ENCODE results near the gene CPM. TPM values are rescaled to one million over a fixed set of nuclear protein-coding genes. Genes with fewer than 3 reads are reported as not detected.
A peak's percentile ranks its signal among the peaks of the same experiment; 100 is the strongest.

CPM gene
- total RNA-seq, 1 donor from 2014 or later, result 0.67 TPM

DNA sequence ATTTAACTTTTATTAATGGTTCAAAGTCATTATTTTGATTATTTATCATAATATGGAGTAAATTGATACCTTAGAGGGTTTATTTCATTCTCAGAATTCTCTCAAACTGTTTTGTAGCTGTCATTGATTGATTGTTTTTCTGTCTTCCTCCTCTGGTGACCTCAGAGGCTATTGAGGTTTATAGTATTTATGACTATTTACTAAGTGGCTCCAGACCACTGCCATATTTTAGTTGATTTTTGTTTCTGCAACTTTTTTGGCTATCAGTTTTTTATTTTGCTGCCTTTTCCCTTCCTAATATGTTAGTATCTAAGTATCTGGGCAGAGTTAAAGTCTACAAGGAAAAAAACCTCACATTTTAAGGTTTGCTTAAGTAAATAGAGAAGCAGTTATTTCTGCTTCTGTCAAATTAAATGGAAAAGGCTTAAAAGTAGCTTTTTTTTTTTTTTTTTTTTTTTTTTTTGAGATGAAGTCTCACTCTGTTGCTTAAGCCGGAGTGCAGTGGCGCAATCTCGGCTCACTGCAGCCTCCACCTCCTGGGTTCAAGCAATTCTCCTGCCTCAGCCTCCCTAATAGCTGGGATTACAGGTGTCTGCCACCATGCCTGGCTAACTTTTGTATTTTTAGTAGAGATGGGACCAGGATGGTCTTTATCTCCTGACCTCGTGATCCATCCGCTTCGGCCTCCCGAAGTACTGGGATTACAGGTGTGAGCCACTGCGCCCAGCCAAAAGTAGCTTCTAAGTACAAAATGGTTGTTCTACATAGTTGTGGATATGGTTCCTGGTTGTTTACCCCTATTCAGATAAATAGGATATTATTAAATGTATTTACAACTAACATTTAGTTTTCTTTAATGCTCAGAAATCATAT lies 116.8 kb downstream of the CPM start:
- TF ChIP-seq, protein P1, sequence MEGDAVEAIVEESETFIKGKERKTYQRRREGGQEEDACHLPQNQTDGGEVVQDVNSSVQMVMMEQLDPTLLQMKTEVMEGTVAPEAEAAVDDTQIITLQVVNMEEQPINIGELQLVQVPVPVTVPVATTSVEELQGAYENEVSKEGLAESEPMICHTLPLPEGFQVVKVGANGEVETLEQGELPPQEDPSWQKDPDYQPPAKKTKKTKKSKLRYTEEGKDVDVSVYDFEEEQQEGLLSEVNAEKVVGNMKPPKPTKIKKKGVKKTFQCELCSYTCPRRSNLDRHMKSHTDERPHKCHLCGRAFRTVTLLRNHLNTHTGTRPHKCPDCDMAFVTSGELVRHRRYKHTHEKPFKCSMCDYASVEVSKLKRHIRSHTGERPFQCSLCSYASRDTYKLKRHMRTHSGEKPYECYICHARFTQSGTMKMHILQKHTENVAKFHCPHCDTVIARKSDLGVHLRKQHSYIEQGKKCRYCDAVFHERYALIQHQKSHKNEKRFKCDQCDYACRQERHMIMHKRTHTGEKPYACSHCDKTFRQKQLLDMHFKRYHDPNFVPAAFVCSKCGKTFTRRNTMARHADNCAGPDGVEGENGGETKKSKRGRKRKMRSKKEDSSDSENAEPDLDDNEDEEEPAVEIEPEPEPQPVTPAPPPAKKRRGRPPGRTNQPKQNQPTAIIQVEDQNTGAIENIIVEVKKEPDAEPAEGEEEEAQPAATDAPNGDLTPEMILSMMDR (IDR thresholded peaks at IDR 0.05), result no peak
- no peak for DNase-seq (ENCODE audit: low spot score)
- H3K4me3 Mint-ChIP-seq (ENCODE audit: unreplicated experiment), result no peak overlapping the region
- H3K9me3 Mint-ChIP-seq (ENCODE audit: low read depth), result no peaks in the 10 kb centered on the region
- peaks cover 39% of the 10 kb centered on the region for H3K4me1 Mint-ChIP-seq (ENCODE audit: low read depth)
- peaks cover 33% of the 10 kb centered on the region for H3K36me3 Mint-ChIP-seq (ENCODE audit: low read depth)
- H3K27me3 Mint-ChIP-seq (ENCODE audit: low read depth), result no peaks in the 10 kb centered on the region
- no peak overlapping the region for H3K27ac Mint-ChIP-seq (ENCODE audit: unreplicated experiment)

DNA sequence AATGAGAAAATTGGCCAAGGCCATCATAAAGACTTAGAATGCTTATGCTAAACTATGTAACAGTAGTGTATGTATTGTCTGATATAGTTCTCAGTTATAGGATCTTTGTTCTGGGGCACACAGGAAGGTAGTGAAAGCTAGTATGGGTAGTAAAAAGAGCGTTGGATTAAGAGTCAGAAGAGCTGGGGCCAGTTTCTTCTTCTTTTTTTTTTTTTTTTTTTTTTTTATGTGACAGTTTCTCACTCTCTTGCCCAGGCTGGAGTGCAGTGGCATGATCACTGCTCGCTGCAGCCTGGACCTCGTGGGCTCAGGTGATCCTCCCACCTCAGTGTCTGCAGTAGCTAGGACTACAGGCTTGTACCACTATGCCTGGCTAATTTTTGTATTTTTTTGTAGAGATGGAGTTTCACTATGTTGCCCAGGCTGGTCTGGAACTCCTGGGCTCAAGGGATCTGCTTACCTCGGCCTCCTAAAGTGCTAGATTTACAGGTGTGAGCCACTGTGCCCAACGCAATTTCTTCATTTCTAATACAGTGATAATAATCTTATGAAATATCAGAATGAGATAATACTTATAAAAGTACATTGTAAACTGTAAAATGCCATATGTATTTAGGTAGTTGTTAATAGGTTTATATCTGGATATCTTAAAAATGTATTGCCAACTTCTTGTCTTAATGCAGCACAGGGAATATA lies 117.6 kb downstream of the CPM start:
- H3K4me3 Mint-ChIP-seq (ENCODE audit: unreplicated experiment), result no peak overlapping the region
- peaks cover 46% of the 10 kb centered on the region for H3K4me1 Mint-ChIP-seq (ENCODE audit: low read depth)
- no peaks in the 10 kb centered on the region for H3K27me3 Mint-ChIP-seq (ENCODE audit: low read depth)

DNA sequence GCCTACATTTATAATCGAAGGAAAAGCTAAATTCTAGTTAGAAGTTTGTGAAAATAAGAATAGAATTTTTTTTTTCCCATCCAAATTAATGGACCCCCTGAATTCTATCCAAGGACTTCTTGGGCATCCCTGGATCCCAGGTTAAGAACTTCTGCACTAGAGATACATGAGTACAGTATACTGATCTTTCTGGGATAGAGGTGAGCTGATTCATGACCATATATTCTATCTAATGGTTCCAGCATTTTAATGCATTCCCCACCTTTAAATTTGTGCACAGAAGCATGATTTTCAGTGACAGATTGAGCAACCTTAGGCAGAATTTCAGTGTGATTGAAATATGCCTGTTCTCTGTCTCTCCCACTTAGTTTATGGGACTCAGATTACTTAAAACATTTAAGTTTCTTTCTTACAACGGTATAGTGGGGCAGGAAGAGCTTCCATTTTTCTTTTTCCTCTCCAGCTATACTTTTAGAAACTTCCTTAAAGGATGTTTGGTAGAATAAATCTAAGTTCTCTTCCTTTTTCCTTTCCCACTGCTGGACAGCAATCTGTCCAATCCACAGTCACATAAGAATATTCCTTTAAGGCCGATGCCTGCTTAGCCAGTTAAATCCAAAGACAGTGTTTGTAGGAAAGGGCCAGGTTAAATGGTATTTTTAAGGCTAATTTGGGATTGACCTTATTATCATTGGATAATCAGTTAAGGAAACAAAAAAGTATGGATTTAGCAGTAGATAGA lies 118.3 kb downstream of the CPM start:
- DNase-seq (ENCODE audit: low spot score), result no peak
- no peaks in the 10 kb centered on the region for H3K27me3 Mint-ChIP-seq (ENCODE audit: low read depth)
- H3K27ac Mint-ChIP-seq (ENCODE audit: unreplicated experiment), result no peak overlapping the region
- H3K36me3 Mint-ChIP-seq (ENCODE audit: low read depth), result peaks cover 33% of the 10 kb centered on the region
- TF ChIP-seq, protein P1 (IDR thresholded peaks at IDR 0.05), result no peak
- peaks cover 46% of the 10 kb centered on the region for H3K4me1 Mint-ChIP-seq (ENCODE audit: low read depth)
- H3K9me3 Mint-ChIP-seq (ENCODE audit: low read depth), result no peaks in the 10 kb centered on the region
- H3K4me3 Mint-ChIP-seq (ENCODE audit: unreplicated experiment), result no peak overlapping the region

More for the DNA sequence above, 117.6 kb downstream of the CPM start:
- Mint-ChIP-seq H3K27ac (ENCODE audit: unreplicated experiment) (no peak overlapping the region), H3K36me3 (ENCODE audit: low read depth) (peaks cover 33% of the 10 kb centered on the region), H3K9me3 (ENCODE audit: low read depth) (no peaks in the 10 kb centered on the region)
- TF ChIP-seq, protein P1 (IDR thresholded peaks at IDR 0.05), result no peak
- no peak for DNase-seq (ENCODE audit: low spot score)

DNA sequence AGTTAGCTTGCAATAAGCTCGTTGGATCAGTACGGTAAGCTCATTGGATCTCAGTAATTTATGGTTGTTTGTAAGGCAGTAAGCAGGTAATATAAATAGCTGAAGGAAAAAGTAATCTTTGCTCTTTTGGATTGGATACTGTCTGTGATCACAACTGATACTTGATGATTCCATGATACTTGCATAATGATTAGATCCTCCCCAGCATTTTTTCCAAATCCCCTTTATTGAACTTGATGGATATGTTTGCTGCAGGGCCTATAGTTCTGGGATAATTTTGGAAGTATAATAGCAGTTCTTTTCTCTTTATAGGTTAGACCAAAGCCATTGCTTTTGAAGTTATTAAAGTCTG lies 119.8 kb downstream of the CPM start:
- DNase-seq (ENCODE audit: low spot score), result no peak
- peaks cover 46% of the 10 kb centered on the region for H3K4me1 Mint-ChIP-seq (ENCODE audit: low read depth)
- no peaks in the 10 kb centered on the region for H3K27me3 Mint-ChIP-seq (ENCODE audit: low read depth)
- no peaks in the 10 kb centered on the region for H3K9me3 Mint-ChIP-seq (ENCODE audit: low read depth)
- TF ChIP-seq, protein P1 (IDR thresholded peaks at IDR 0.05), result no peak
- H3K27ac Mint-ChIP-seq (ENCODE audit: unreplicated experiment), result no peak overlapping the region
- peaks cover 27% of the 10 kb centered on the region for H3K36me3 Mint-ChIP-seq (ENCODE audit: low read depth)
- H3K4me3 Mint-ChIP-seq (ENCODE audit: unreplicated experiment), result peak overlapping the region; percentile 24
